Fibroblast of gingiva (primary cell): ENCODE results near the gene DOK5.

Experiments
- DNase-seq: peaks from one replicate; pipeline ENCODE4 v3.0.0-alpha.2; 2011; ENCODE audit warnings: low read depth

Gene DOK5

DNA sequence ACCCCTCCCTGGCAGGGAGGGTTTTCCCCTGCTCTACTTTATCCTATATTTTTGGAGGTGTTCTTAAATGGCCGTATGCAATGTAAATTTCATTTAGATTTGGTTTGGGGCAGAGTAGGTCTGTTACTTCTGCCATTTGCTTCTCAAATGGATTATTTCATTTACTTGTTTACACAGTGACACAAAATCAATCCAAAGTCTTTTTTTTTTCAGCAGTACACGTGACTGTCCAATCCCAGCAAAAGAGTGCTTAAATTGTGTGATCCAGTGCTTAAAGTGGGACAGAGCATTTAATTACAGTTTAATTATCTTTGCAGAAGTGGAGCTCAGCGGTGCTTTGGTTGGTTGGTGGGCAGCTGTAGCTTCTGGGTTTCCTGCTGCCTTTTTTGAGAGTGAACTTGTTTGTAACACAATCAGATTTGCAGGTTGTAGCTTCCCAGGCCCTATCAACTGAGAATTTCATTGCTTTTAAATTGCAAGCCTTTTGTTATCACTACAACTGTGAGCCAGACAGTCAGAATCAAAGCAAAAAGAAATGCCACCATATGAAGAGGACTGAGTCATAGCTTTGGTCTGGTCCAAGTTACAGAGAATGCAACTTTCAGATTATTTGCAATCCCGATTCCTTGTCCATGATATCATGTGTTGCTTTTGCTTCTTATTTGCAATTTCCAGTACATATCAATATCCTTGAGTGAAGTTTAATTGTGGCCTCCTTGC is 216.9 kb downstream of the DOK5 start:
- DNase-seq: no peak

GRCh38 chr20:54694516-54694915 is 219.1 kb downstream of the DOK5 start:
- no peak for DNase-seq

DNA sequence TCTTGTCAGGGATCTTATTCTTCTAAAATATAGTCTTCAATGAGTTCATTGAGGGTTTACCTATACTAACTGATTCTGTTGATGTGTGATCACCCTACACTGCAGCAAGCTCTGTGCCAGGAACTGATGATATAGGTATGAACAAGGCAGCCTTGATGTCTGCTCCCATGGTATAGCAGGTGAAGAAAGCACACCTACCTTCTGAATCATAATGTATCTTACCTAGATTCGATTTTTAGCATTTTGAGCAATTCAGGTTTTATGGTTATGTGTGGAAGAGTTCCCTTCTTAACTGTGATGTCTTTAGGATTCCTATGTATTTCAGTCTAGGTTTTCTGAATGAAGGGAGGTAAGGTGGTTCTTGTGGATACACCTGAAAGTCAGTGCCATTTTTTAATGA is 223.0 kb downstream of the DOK5 start:
- no peak for DNase-seq
